K562 (cell line): ENCODE results near the gene TCHH. TPM values are rescaled to one million over a fixed set of nuclear protein-coding genes. Genes with fewer than 3 reads are reported as not detected.

Source experiments
- ATAC-seq: fragments of 200-7000 bp; cut with Tn5 transposase; 3 replicates; pipeline ENCODE4 v1.9.1; 2020; ENCODE audit warnings: moderate library complexity
- BruUV-seq: library from RNA; stranded (reverse); fragments of 400-500 nt; replicated peaks from 2 replicates; lab custom pipeline; 2021; lab: Mats Ljungman, UMichigan
- CTCF ChIA-PET: fragments of 300-600 bp; formaldehyde crosslinking; extraction: SDS; loops from one replicate; lab custom pipeline; 2021; ENCODE audit warnings: low intra/inter-chr PET ratio; lab: Yijun Ruan, JAX
- POLR2A ChIA-PET: fragments of 300-600, 350-650 bp; sonication (Branson Sonifier 250); formaldehyde crosslinking; extraction: SDS; loops from one replicate; lab custom pipeline; 2021; ENCODE audit warnings: antibody characterized with exemption, inconsistent platforms; lab: Yijun Ruan, JAX
- DNase-seq, 4 experiments: peaks; one replicate each; pipeline versions ENCODE4 v3.0.0 to v3.0.0-alpha.2; 2011 to 2018; ENCODE audit warnings: low spot score in 3 of 4, mixed read lengths in 3 of 4; ENCODE audit errors: extremely low read depth in 1 of 4
- FAIRE-seq: peaks from 2 replicates; lab custom pipeline; 2011; peaks lifted over from hg19 to GRCh38; lab: Jason Lieb, UNC
- H2AFZ ChIP-seq: 2 replicates; pipeline ENCODE4 v1.6.0; 2011; ENCODE audit warnings: low read depth, low read length, control low read depth, inconsistent platforms
- H3K27ac ChIP-seq: fragments of 200-600 bp; 3 replicates; pipeline ENCODE4 v1.8.0; 2011; ENCODE audit warnings: low read depth, mild to moderate bottlenecking, control low read depth, inconsistent platforms, low read length, moderate library complexity, mixed read lengths; ENCODE audit errors: extremely low read depth
- H3K27me3 ChIP-seq, 2 experiments: fragments of 300-600 bp in 1 of 2; 2 replicates in 1 of 2; 3 replicates in 1 of 2; pipeline versions ENCODE4 v1.6.0 to v1.8.0; 2011; ENCODE audit warnings: inconsistent platforms in 2 of 2, low read length in 2 of 2, mild to moderate bottlenecking in 1 of 2, mixed read lengths in 1 of 2, moderate library complexity in 1 of 2; ENCODE audit not compliant: control insufficient read depth in 2 of 2, insufficient read depth in 2 of 2
- H3K36me3 ChIP-seq: fragments of 300-600 bp; 3 replicates; pipeline ENCODE4 v1.8.0; 2011; ENCODE audit warnings: mild to moderate bottlenecking, low read length, inconsistent platforms; ENCODE audit not compliant: control insufficient read depth, insufficient read depth
- H3K4me1 ChIP-seq, 2 experiments: fragments of 200-600 bp in 1 of 2; replicated peaks in 1 of 2; 2 replicates in 1 of 2; 3 replicates in 1 of 2; pipeline versions ENCODE4 v1.5.1 to v1.8.0; 2011; ENCODE audit warnings: inconsistent platforms in 2 of 2, low read length in 2 of 2, mild to moderate bottlenecking in 1 of 2, mixed read lengths in 1 of 2, moderate library complexity in 1 of 2; ENCODE audit not compliant: control insufficient read depth in 2 of 2, insufficient read depth in 2 of 2
- H3K4me2 ChIP-seq: 2 replicates; pipeline ENCODE4 v1.6.1; 2011; ENCODE audit warnings: low read length, control low read depth, inconsistent platforms, mixed read lengths; ENCODE audit not compliant: insufficient read depth
- H3K4me3 ChIP-seq: fragments of 200-600 bp; sonication (generic), shearing (Covaris generic); 2 replicates; pipeline ENCODE4 v1.5.1; 2016; ENCODE audit warnings: control low read depth, inconsistent platforms
- H3K79me2 ChIP-seq: fragments of 200-600 bp; 3 replicates; pipeline ENCODE4 v1.8.0; 2011; ENCODE audit warnings: low read length, inconsistent platforms; ENCODE audit not compliant: control insufficient read depth, insufficient read depth
- H3K9ac ChIP-seq, 2 experiments: 2 replicates each; pipeline versions ENCODE4 v1.6.0 to v1.6.1; 2011; ENCODE audit warnings: low read depth in 2 of 2, low read length in 2 of 2, control low read depth in 1 of 2, inconsistent platforms in 1 of 2, mild to moderate bottlenecking in 1 of 2, mixed read lengths in 1 of 2; ENCODE audit not compliant: insufficient read depth in 1 of 2
- H3K9me1 ChIP-seq: one replicate; pipeline ENCODE4 v1.6.0; 2011; ENCODE audit warnings: inconsistent platforms, mild to moderate bottlenecking, low read length, moderate library complexity; ENCODE audit not compliant: control insufficient read depth, insufficient read depth
- H3K9me3 ChIP-seq: replicated peaks from 2 replicates; pipeline ENCODE4 v1.5.1; 2011; ENCODE audit warnings: low read depth, low read length, inconsistent platforms; ENCODE audit not compliant: control insufficient read depth, insufficient read depth
- H4K20me1 ChIP-seq: replicated peaks from 2 replicates; pipeline ENCODE4 v1.6.1; 2011; ENCODE audit warnings: low read length, inconsistent platforms, mixed read lengths; ENCODE audit not compliant: control insufficient read depth, insufficient read depth
- BMI1 ChIP-seq: fragments of 150-350 bp; IDR thresholded peaks from 2 replicates; pipeline ENCODE4 v1.6.1; 2014; ENCODE audit warnings: low read length
- BRD4 ChIP-seq: fragments of 200-600 bp; sonication (generic); IDR thresholded peaks from 2 replicates; pipeline ENCODE4 v1.6.1; 2017; ENCODE audit warnings: inconsistent platforms
- C11orf30 ChIP-seq: fragments of 450-650 bp; IDR thresholded peaks from 2 replicates; pipeline ENCODE4 v1.6.1; 2016; ENCODE audit warnings: low read depth, mild to moderate bottlenecking
- CAMTA2 ChIP-seq: fragments of 250-450 bp; sonication (Bioruptor Pico); conservative IDR thresholded peaks from 2 replicates; pipeline ENCODE4 v1.5.1; 2022
- HBP1 ChIP-seq: fragments of 450-650 bp; formaldehyde crosslinking; IDR thresholded peaks from 2 replicates; pipeline ENCODE4 v1.4.0; 2022; ENCODE audit warnings: missing genetic modification characterization
- MBD2 ChIP-seq: sonication (generic); IDR thresholded peaks from 2 replicates; pipeline ENCODE4 v1.6.1; 2016; ENCODE audit warnings: low read depth, borderline replicate concordance
- RUNX1 ChIP-seq: sonication (generic); IDR thresholded peaks from 2 replicates; pipeline ENCODE4 v1.6.1; 2016; ENCODE audit warnings: antibody characterized with exemption, low read depth
- SIN3B ChIP-seq: fragments of 450-650 bp; IDR thresholded peaks from 2 replicates; pipeline ENCODE4 v1.6.1; 2017; ENCODE audit warnings: low read depth, mild to moderate bottlenecking, moderate library complexity
- SUPT5H ChIP-seq: fragments of 450-650 bp; IDR thresholded peaks from 2 replicates; pipeline ENCODE4 v1.6.1; 2016
- XRCC4 ChIP-seq: IDR thresholded peaks from one replicate; pipeline ENCODE4 v1.6.1; 2011; ENCODE audit not compliant: insufficient read depth, insufficient read length; ENCODE audit errors: extremely low read depth
- ZFP36 ChIP-seq: fragments of 150-350 bp; IDR thresholded peaks from 2 replicates; pipeline ENCODE4 v1.6.1; 2018; ENCODE audit warnings: low read length, low read depth; ENCODE audit not compliant: partially characterized antibody
- ZNF184 ChIP-seq: sonication (generic); formaldehyde crosslinking; IDR thresholded peaks from 2 replicates; pipeline ENCODE4 v1.5.0; 2020; ENCODE audit warnings: missing genetic modification reagents
- ZNF3 ChIP-seq: fragments of 250-450 bp; sonication (Bioruptor Pico); IDR thresholded peaks from 2 replicates; pipeline ENCODE4 v1.5.0; 2021; ENCODE audit warnings: mild to moderate bottlenecking, moderate library complexity
- ZNF408 ChIP-seq: fragments of 250-450 bp; sonication (Bioruptor Pico); IDR thresholded peaks from 2 replicates; pipeline ENCODE4 v1.4.0; 2020; ENCODE audit warnings: low read depth, mild to moderate bottlenecking, moderate library complexity
- ZNF57 ChIP-seq: fragments of 450-650 bp; formaldehyde crosslinking; IDR thresholded peaks from 2 replicates; pipeline ENCODE4 v1.4.0; 2020; ENCODE audit warnings: mild to moderate bottlenecking, moderate library complexity
- ZNF76 ChIP-seq: fragments of 250-450 bp; sonication (Bioruptor Pico); IDR thresholded peaks from 2 replicates; pipeline ENCODE4 v1.4.0; 2020; ENCODE audit warnings: mild to moderate bottlenecking, moderate library complexity, borderline replicate concordance
- ZSCAN29 ChIP-seq: fragments of 450-650 bp; IDR thresholded peaks from 2 replicates; pipeline ENCODE4 v1.6.1; 2017
- WGBS: fragments of 100-300 bp; shearing (Covaris generic); methylation state at CpG from one replicate; pipeline ENCODE4 v1.1.6; 2016; ENCODE audit warnings: low coverage, mixed read lengths; ENCODE audit not compliant: insufficient coverage; ENCODE audit errors: missing lambda C conversion rate; 5-methylcytosine and 5-hydroxymethylcytosine counted together
- in situ Hi-C: fragments of 300-500 bp; cut with MboI; formaldehyde crosslinking; loops from 4 replicates; pipeline ENCODE4 v1.15.0; 2018; ENCODE audit warnings: inconsistent platforms, mixed read lengths
- intact Hi-C: fragments of 100-400 bp; cut with micrococcal nuclease; formaldehyde crosslinking; loops from 2 replicates; pipeline ENCODE4 v1.14.2; 2022
- polyA plus RNA-seq, 8 experiments: library from polyadenylated mRNA; depleted of rRNA in 4 of 8; stranded (reverse) in 5 of 8; unstranded in 3 of 8; fragments of >200 nt; fragmentation: Nextera tagmentation in 2 of 8; fragmentation: Illumina TruSeq in 1 of 8; extraction: Ambion mirVana in 2 of 8; extraction: Trizol in 1 of 8; gene quantifications; 2 replicates each; pipeline versions ENCODE4 v1.2.1 to v1.2.3, GENCODE V29; 2011 to 2014; ENCODE audit warnings: inconsistent platforms in 1 of 8, missing spikeins in 1 of 8
- total RNA-seq, 7 experiments: library from RNA; depleted of rRNA in 6 of 7; stranded (reverse); fragments of >200 nt in 6 of 7; fragmentation: Illumina TruSeq in 2 of 7; extraction: Trizol in 2 of 7; gene quantifications; 2 replicates each; pipeline versions ENCODE4 v1.2.1 to v1.2.3, GENCODE V29; 2011 to 2021; ENCODE audit warnings: low replicate concordance in 1 of 7

The TCHH gene
- total and polyA plus RNA-seq, 9 of the 15 experiments (the other 6 are each of a cell fraction or from before 2014, with no cell fraction given) = not detected

GRCh38 chr1:152125834-152126443 lies 10.7 kb upstream of the TCHH start (continued):
- TF ChIP-seq C11orf30 (no peak), SIN3B (no peak), ZNF76 (CRISPR knock-in tag) (no peak), BMI1 (no peak), HBP1 (no peak), SUPT5H (no peak), ZSCAN29 (no peak)

GRCh38 chr1:152118915-152119314 lies 3.7 kb upstream of the TCHH start:
- intact Hi-C loops (no loop called here), in situ Hi-C loops (no loop called here)
- no TSS peak for BruUV-seq
- FAIRE-seq (no peak), DNase-seq (no peak), ATAC-seq (no peak)
- ChIA-PET POLR2A (interaction anchor here (0.7 to 1.2 kb wide), 3 partner anchors 9 to 773 kb away, joined by 3 to 5 read pairs (median 3); no protein-coding TSS in a partner anchor), CTCF (no interaction called here)
- no peaks in the 10 kb centered on the region for H3K79me2 ChIP-seq
- 0% methylated on average over 1 of the region's 1 CpG for WGBS
- H4K20me1 ChIP-seq = no peaks in the 10 kb centered on the region
- no peak overlapping the region for H3K27ac ChIP-seq
- H3K4me3 ChIP-seq = no peak overlapping the region
- H3K27me3 ChIP-seq = no peaks in the 10 kb centered on the region; a peak in 1 of 5 replicates
- no peak overlapping the region for H3K4me2 ChIP-seq
- H3K9ac ChIP-seq = no peak overlapping the region
- no peak overlapping the region for H2AFZ ChIP-seq
- no peak for TF ChIP-seq ZNF408
- no peak for TF ChIP-seq ZNF184 (CRISPR knock-in tag)
- TF ChIP-seq ZNF57 (CRISPR knock-in tag) = no peak
- no peak for TF ChIP-seq RUNX1
- TF ChIP-seq ZFP36 = no peak
- TF ChIP-seq MBD2 = no peak
- no peak for TF ChIP-seq XRCC4
- no peak for TF ChIP-seq CAMTA2 (CRISPR knock-in tag)
- TF ChIP-seq BRD4 = no peak
- no peak for TF ChIP-seq ZNF3
- H3K36me3 ChIP-seq = no peaks in the 10 kb centered on the region
- H3K4me1 ChIP-seq = no peaks in the 10 kb centered on the region
- H3K9me3 ChIP-seq = no peaks in the 10 kb centered on the region
- no peaks in the 10 kb centered on the region for H3K9me1 ChIP-seq
